ENCODE results near the gene TNC.
A peak's percentile ranks its signal among the peaks of the same experiment; 100 is the strongest.

GRCh38 chr9:115146581-115147021 is 28.6 kb upstream of the TNC start:
- TF ChIP-seq, protein P1, sequence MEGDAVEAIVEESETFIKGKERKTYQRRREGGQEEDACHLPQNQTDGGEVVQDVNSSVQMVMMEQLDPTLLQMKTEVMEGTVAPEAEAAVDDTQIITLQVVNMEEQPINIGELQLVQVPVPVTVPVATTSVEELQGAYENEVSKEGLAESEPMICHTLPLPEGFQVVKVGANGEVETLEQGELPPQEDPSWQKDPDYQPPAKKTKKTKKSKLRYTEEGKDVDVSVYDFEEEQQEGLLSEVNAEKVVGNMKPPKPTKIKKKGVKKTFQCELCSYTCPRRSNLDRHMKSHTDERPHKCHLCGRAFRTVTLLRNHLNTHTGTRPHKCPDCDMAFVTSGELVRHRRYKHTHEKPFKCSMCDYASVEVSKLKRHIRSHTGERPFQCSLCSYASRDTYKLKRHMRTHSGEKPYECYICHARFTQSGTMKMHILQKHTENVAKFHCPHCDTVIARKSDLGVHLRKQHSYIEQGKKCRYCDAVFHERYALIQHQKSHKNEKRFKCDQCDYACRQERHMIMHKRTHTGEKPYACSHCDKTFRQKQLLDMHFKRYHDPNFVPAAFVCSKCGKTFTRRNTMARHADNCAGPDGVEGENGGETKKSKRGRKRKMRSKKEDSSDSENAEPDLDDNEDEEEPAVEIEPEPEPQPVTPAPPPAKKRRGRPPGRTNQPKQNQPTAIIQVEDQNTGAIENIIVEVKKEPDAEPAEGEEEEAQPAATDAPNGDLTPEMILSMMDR (IDR thresholded peaks at IDR 0.05): no peak
- peak; percentile 39 for TF ChIP-seq EP300 (IDR thresholded peaks at IDR 0.05)
- no peak for TF ChIP-seq POLR2A (IDR thresholded peaks at IDR 0.05)
